Parathyroid adenoma (tissue), 2 donors: ENCODE results near the gene C19orf38.

ENCODE experiments used
- H2AFZ ChIP-seq: fragments of 300-600 bp; sonication (generic); one replicate; pipeline ENCODE4 v1.7.0; 2017; ENCODE audit warnings: antibody characterized with exemption, mild to moderate bottlenecking
- H3K27ac ChIP-seq: fragments of 300-600 bp; sonication (generic); one replicate; pipeline ENCODE4 v1.7.0; 2017
- H3K27me3 ChIP-seq: fragments of 300-600 bp; sonication (generic); one replicate; pipeline ENCODE4 v1.7.0; 2017; ENCODE audit warnings: low read length; ENCODE audit not compliant: control insufficient read depth, insufficient read depth
- H3K36me3 ChIP-seq: fragments of 300-600 bp; sonication (generic); one replicate; pipeline ENCODE4 v1.7.0; 2017; ENCODE audit warnings: low read length; ENCODE audit not compliant: control insufficient read depth, insufficient read depth
- H3K4me1 ChIP-seq: fragments of 300-600 bp; sonication (generic); one replicate; pipeline ENCODE4 v1.7.0; 2017; ENCODE audit warnings: control low read depth
- H3K4me2 ChIP-seq: fragments of 300-600 bp; sonication (generic); one replicate; pipeline ENCODE4 v1.7.0; 2017; ENCODE audit warnings: low read length
- H3K4me3 ChIP-seq: fragments of 300-600 bp; sonication (generic); one replicate; pipeline ENCODE4 v1.7.0; 2017; ENCODE audit warnings: low read depth, low read length
- H3K79me2 ChIP-seq: fragments of 300-600 bp; sonication (generic); one replicate; pipeline ENCODE4 v1.7.0; 2017; ENCODE audit warnings: control low read depth
- H3K9ac ChIP-seq: fragments of 300-600 bp; sonication (generic); one replicate; pipeline ENCODE4 v1.7.0; 2017; ENCODE audit warnings: mild to moderate bottlenecking
- H3K9me3 ChIP-seq: fragments of 300-600 bp; sonication (generic); one replicate; pipeline ENCODE4 v1.7.0; 2017; ENCODE audit warnings: low read length; ENCODE audit not compliant: control insufficient read depth
- CTCF ChIP-seq: fragments of 300-600 bp; sonication (generic); IDR thresholded peaks from one replicate; pipeline ENCODE4 v1.7.0; 2017; ENCODE audit warnings: antibody characterized with exemption, mild to moderate bottlenecking
- donor health status: primary hyperparathyroidism.

C19orf38 gene

GRCh38 chr19:10888421-10888866 is 40.2 kb downstream of the C19orf38 start:
- Histone ChIP-seq H3K4me3 (no peak overlapping the region), H3K27ac (no peak overlapping the region), H3K27me3 (no peaks in the 10 kb centered on the region), H2AFZ (no peak overlapping the region), H3K36me3 (no peaks in the 10 kb centered on the region), H3K4me1 (no peaks in the 10 kb centered on the region), H3K4me2 (no peak overlapping the region), H3K9ac (no peak overlapping the region), H3K79me2 (peaks cover 52% of the 10 kb centered on the region), H3K9me3 (no peaks in the 10 kb centered on the region)
- no peak for TF ChIP-seq CTCF

- H3K4me3 ChIP-seq, result no peak overlapping the region
- H3K27me3 ChIP-seq, result no peaks in the 10 kb centered on the region
- no peak for TF ChIP-seq CTCF
- H2AFZ ChIP-seq, result no peak overlapping the region
- no peak overlapping the region for H3K9ac ChIP-seq
- no peak overlapping the region for H3K27ac ChIP-seq
- peaks cover 49% of the 10 kb centered on the region for H3K79me2 ChIP-seq
- no peak overlapping the region for H3K4me2 ChIP-seq
- H3K36me3 ChIP-seq, result no peaks in the 10 kb centered on the region
- no peaks in the 10 kb centered on the region for H3K4me1 ChIP-seq
- no peaks in the 10 kb centered on the region for H3K9me3 ChIP-seq
Measured at GRCh38 chr19:10889880-10890279, 41.7 kb downstream of the C19orf38 start.

GRCh38 chr19:10891405-10892086 is 43.3 kb downstream of the C19orf38 start:
- H3K4me3 ChIP-seq, result no peak overlapping the region

GRCh38 chr19:10892256-10892655 is 44.0 kb downstream of the C19orf38 start:
- Histone ChIP-seq H3K79me2 (peaks cover 40% of the 10 kb centered on the region), H3K9ac (no peak overlapping the region), H2AFZ (no peak overlapping the region), H3K27ac (no peak overlapping the region), H3K36me3 (no peaks in the 10 kb centered on the region), H3K4me2 (no peak overlapping the region), H3K9me3 (no peaks in the 10 kb centered on the region), H3K4me3 (no peak overlapping the region), H3K4me1 (peaks cover 12% of the 10 kb centered on the region), H3K27me3 (no peaks in the 10 kb centered on the region)
- no peak for TF ChIP-seq CTCF

More at GRCh38 chr19:10891405-10892086, 43.3 kb downstream of the C19orf38 start:
- Histone ChIP-seq H3K4me2 (no peak overlapping the region), H3K9ac (no peak overlapping the region), H3K9me3 (no peaks in the 10 kb centered on the region), H3K27me3 (no peaks in the 10 kb centered on the region), H3K4me1 (peaks cover 5% of the 10 kb centered on the region), H3K79me2 (peaks cover 45% of the 10 kb centered on the region), H2AFZ (no peak overlapping the region), H3K27ac (no peak overlapping the region), H3K36me3 (no peaks in the 10 kb centered on the region)
- TF ChIP-seq CTCF, result no peak

- Histone ChIP-seq H3K27ac (no peak overlapping the region), H3K4me2 (no peak overlapping the region), H3K36me3 (no peaks in the 10 kb centered on the region), H3K79me2 (peaks cover 47% of the 10 kb centered on the region), H3K9me3 (no peaks in the 10 kb centered on the region), H3K4me1 (peaks cover 20% of the 10 kb centered on the region), H3K9ac (no peak overlapping the region), H3K4me3 (no peak overlapping the region), H2AFZ (no peak overlapping the region), H3K27me3 (no peaks in the 10 kb centered on the region)
- TF ChIP-seq CTCF, result no peak
Measured at GRCh38 chr19:10894911-10895213, 46.6 kb downstream of the C19orf38 start.
